Pons (tissue), 1 donor: ENCODE results near the gene RIN1.
"Not testable (repeated sequence)": the region's sequence is repeated elsewhere in the genome, so short reads cannot be mapped to it uniquely, and the experiment has no call there.

Experiments
- DNase-seq: peaks from one replicate; pipeline ENCODE4 v3.0.0-alpha.2; 2016; ENCODE audit warnings: low spot score

RIN1 gene

DNA sequence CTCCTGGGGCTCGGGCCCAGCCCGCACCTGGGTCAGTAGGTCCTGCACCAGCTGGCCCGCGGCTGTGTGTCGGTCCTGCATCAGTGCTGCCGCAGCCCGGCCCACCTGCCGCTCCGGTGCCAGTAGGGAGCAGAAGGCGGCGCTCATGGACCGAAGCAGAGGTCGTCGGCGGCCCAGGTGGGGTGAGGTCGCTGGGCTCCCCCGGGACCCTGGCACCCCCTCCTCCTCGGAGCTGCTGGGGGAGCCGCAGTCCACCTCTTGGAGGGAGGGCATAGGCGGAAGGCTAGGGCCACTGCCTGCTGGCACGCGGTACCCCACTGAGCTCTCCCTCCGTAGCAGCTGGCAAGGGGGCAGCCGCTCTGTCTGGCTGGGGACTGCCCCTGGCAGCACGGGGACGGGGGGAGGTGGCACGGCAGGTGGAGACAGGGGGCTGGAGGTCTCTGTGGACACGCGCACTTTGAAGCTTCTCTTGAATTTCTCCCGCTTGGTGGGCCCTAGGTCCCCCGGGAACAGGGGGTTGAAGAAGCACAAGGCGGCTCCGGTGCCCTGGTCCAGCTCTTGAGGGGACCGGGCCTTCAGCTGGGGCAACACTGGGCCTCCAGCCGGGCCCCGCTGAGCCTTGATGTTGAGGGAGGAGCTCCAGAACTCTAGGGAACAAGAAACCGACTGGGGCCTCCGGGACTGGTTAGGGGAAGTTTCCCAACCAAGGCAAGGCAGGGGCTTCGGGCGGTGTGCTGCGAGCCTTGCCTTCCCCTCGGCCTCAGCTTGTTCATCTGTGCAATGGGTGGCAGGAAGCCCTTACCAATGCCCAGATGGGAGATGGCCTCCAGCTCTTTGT is 1.4 kb downstream of the RIN1 start:
- no peak for DNase-seq

DNA sequence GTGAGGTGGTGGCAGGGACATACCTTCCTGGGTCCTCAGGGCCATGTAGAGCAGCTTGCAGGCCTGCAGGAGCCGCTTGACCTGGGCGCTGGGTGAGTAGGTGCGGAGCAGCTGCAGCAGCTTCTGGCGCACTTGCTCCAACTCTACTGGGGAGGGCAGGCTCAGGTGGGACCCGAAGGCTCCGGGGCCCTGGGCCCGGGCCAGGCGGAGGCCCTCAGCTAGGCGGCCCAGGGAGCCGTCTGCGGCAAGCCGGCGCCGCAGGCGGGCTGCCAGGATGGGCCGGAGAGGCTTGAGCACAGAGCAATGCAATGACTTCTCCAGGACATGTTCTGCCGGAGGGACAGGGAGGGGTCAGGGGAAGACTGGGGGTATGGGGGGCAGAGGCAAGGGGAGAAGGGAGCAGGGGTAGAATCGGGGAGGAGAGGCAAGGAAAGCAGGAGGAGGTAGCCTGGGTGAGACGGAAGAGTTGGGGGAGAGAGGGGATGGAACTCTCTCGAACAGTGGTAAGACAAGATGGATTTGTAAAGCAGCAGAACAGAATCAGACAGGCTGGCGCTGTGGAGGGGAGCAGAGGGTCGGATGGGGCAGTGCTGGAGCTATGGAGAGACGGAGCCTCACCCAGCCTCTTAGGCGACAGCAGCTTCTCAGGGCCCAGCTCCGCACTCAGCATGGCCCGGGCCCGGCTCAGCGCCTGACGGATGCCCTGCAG is 2.2 kb downstream of the RIN1 start:
- DNase-seq, result no peak

DNA sequence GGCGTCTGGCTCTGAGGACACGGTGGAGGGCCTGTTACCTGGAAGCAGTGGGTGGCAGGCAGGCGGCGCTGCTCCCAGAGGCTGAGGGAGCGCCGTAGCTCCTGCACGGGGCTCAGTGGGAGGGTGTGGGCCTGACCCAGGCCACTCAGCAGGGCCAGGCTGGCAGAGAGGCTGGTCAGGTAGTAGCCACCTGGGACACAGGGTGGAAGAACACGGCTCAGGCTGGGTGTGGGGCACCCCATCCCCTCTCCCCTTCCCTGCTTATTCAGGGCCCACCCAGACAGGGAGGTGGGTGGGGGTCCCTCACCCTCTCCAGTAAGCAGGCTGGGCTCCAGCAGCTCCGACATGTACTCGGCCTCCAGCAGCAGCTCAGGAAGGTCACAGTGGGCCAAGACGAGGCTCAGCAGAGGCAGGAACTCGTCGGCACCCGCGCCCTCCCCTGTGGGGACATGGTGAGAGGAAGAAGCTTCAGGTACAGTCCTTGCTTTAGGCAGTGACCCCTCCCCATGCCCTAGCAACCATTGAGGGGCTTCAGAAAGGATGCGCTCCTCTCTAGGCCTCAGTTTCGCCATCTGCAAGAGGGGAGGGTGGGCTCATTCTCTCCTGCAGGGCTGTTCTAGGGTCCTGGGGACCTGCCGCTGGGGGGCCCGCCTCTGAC is 2.9 kb downstream of the RIN1 start:
- DNase-seq, result no peak

DNA sequence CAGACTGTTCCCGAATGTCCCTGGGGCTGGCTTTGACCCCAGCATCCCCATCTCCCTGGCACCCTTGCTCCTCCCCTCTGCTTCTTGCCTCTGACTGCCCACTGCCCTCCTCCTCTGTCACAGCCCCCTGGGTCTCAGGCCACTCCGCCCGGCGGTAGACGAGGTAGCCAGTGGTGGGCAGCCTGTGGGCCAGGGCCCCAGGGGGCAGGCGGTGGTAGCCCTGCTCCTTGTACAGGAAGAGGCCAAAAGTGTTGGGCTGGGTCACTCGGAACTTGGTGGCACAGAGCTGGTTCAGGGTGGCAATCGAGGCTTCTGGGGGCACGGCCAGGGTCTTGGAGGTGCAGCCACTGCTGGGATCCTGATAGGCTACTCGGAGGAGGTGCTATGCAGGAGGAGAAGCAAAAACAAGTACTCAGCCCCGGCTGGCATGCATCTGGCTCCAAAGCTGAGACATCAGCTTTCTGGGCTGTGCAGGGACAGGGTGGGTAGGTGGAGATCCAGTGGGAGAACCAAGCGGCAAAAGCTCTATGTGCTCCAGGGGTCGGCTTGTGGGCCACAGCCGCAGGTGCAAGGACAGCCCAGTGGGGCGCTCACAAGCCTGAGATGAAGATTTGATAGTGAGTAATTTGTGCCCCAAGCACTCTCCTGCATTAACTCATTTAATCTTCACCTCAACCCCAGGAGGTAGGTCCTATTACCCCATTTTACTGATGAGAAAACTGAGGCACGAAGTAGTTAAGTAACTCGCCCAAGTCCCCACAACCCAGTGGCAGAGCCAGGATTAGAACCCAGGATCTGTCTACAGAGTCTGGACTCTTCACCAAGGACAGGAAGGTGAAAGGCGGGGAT is 3.6 kb downstream of the RIN1 start:
- no peak for DNase-seq

DNA sequence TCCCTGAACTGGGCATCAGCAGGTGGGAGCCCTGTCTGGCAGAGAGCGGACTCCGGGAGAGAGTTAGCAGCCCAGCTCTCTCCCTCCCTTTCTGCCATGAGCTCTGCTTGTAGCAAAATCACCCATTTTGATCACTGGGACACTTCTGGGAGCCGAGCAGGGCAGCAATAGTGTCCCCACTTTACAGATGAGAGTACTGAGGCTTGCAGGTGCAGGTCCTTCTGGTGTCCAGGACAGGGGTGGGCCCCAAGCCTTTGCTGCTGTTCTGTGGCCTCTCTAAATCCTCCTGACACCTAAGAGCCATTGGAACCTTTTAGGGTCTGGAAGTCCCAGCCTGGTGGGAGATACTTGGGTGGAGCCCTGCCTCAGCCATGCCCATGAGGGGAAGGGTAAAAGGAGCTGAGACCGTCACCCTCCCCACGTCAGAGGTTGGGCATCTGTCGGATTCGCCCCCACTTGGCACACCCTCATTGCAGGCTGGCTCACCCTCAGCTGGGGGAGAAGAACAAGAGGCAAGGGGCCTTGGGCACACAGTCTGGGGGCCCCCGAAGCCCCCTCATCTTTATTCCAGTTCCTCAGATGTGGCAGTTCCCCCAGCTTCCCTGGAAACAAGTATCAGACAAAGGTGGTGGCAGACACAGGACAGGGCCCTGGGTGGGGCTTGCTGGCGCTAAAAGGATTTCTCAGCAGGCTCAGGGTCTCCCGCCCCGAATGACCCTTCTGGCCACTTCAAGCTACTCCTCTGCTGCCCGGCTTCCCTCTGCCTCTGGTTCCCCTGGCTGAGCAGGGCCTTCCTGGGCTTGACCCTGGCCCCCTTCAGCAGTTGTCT is 4.5 kb downstream of the RIN1 start:
- no peak for DNase-seq

DNA sequence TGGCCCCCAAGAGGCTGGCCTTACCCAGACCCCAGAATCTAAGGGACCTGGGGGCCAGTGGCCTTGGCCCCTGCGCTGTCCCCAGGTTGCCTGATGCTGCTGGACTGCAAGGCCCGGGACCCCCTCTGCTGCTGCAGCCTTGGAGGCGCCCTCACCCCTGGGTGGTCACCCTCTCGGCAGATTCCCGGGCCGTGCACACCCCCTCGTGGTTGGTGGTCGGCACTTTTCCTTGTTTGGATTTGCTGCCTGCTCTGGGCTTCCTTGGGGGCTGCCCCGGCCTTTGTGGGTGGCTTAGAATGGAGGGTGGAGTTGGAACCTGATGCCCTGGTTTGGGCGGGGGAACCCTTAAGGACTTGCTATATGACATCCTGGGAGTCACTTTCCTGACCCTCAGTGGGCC is 5.3 kb downstream of the RIN1 start:
- no peak for DNase-seq

DNA sequence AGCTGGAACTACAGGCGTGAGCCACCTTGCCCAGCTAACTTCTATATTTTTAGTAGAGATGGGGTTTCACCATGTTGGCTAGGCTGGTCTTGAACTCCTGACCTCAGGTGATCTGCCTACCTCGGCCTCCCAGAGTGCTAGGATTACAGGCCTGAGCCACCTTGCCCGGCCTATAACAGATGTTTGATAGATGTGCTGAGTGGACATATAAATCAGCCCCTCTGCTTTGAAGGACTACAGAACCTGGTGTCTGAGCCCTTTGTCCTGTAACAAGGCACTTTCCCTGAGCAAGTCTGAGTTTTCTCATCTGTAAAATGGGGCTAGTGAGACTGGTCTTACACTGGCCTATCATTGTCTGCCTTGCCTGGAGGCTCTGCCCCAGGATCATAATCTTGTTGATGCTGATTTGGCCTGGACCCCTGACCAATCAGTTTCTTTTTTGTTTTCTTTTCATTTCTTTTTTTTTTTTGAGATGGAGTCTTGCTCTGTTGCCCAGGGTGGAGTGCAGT is 7.0 kb downstream of the RIN1 start:
- no peak for DNase-seq

DNA sequence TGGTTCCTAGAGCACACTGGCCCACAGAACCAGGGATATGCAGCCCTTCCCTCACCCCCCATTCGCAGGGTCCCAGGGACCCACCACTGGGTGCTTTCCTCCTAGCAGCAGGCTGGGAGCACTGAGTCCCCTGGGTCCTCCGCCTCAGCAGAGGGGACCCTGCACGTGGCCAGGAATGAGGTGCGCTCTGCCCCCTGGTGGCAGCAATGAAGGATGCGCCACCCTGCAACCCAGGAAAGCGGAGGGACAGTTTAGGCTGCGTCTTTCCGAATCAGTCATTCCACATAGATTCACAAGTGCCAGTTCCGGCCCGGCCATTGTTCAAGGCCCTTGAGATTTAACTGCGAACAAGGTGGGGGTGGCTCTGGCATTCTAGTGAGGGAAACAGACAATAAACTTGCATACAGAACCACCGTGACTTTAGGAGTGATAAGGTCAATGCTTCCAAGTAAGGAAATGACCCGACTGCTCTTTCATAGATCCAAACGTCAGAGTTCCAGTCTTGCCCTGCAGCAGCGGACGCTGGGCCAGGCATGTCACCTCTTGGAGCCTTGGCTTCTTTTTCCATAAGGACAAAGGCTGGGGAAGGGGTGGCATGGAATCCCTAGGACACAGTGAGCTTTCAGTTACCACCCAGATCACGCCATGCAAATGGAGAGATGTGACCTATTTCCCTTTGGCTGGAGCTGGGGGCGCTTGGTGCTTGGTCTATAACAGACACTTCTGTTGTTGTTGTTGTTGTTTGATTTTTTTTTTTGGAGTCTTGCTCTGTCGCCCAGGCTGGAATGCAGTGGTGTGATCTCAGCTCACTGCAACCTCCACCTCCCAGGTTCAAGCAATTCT is 7.7 kb downstream of the RIN1 start:
- DNase-seq, result peak; percentile 50

DNA sequence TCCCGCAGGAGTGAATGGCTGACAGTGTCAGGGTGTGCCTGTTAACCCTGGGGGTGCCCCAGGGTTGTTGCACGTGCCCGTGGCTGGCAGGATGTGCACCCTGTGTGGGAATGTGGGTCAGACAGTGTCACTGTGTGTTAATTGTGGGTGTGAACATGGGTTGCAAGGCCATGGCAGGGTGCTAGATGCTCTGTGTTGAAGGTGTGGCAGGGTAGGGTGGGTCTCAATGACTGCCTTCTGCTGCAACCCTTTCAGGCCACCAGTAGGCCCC is 8.3 kb downstream of the RIN1 start:
- no peak for DNase-seq

DNA sequence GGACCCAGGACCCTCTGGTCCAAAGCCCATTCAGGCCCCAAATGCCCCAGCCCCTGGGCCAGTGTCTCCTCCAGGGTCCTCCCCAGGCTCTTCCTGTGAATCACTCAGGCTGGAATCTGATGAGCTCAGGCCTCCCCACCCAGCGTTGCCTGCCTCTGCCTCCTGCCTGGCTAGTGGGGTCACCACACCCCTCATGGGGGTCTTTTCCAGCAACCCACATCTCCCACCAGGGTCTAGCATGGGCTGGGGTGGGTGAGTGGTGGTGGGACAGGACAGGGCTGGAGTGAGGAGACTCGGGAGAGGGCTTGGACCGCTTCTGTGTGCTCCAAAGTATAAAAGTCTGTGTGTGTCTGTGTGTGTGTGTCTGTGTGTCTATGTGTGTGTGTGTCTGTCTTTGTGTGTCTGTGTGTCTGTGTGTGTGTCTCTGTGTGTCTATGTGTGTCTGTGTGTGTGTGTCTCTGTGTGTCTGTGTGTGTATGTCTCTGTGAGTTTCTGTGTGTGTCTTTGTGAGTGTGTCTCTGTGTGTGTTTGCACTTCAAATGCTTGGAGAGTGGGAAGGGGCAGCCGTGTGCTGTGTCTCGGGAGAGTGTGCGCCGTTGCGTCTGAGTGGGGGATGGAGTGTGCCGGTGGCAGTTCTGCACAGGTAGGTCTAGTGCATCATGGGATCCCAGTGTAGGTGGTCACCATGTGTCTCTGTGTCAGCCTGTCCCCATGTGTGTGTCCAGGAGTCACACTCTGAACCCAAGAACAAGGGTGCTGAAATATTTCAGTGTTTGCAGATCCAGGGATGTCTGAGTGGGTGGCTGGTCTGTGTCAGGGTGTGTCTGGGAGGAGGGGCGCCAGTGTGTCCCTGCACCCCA is 8.8 kb downstream of the RIN1 start:
- no peak for DNase-seq

DNA sequence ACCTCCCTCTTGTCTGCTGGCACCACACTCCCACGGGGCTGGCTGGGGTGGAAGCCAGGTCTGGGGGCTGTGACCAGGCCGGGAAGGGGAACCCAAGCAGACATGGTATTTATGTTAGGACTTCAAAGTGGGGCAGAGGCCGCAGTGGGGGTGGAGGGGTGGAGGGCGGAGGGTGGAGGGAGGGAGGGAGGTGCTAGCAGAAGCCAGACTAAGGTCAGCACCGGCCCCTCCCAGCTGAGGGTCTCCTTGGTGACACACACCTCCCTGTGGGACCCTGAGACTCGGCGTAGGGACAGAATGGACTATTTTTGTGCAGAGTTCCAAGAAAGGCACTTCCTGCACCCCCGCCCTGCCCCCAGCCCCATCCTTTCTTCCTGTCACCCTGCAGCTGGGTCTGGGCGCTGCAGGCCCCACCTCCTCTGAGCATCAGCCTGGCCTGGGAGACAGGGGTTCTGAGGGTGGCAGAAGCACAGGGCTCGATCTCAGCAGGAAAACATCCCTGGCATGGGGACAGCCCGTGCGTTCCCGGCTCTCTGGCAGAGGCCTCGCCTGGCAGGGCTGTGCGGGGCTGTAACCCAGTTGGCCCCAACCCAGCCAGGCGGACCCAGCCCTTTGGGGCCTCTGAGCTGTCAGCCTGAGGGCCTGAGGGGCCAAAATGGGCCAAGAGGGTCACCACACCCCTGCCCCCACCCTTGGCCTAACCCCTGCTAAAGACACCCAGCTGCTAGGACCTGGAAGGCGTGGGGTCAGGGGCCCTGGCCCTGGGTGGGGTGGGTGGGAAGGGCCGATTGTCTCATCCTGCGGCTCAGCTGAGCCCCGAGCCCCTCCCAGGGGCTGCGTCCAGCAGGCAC is 9.7 kb downstream of the RIN1 start:
- DNase-seq, result no peak

DNA sequence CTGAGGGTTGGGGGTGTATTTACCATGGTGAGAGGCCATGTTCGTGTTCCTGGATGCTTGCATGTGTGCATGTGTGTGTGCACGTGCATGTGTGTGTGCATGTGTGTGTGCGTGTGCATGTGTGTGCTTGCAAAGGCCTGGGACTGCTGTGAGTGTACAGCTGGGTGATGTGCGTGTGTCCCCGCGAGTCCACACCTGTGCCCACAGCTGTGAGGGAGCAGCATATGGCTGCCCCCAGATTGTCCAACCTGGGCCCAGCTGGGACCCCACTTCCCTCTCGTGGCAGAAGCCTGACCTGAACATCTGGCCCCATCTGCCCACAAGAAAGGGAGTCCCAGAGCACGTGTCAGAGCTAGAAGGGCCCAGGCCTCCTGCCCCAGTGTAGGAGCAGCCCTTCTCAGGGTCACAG is 11.0 kb downstream of the RIN1 start:
- no peak for DNase-seq

DNA sequence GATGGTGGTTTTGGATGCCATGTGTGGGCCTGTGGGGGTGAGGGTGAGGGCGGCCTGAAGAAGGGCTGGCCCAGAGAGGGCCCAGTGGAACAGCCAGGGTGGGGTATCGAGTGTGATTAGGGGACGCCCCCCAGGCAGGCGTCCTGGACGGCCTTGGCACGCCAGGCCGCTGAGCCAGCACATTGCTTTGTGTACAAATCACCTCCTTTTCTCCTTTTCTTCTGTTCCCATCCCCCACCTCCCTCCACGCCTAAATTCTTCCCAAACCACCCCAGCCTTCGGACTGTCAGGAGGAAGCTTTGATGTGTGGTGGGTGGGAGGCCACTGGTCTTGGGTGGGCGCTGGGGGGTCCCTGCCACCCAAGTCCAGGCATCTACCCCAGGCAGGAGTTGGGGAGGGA is 11.6 kb downstream of the RIN1 start:
- DNase-seq, result no peak

DNA sequence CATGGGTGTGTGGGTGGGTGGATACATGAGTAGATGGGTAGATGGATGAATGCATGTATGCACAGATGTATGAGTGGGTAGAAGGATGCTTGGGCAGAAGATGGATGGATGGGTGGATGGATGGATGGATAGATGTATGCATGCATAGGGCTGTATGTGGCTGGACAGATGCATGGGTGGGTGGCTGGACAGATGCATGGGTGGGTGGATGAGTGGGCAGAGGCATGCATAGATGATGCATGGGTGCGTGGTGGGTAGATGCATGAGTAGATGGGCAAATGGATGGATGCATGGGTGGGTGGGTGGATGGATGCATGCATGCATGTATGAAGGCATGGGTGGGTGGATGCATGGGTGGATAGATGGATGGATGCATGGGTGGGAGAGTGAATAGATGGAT is 12.6 kb downstream of the RIN1 start:
- DNase-seq, result no peak

DNA sequence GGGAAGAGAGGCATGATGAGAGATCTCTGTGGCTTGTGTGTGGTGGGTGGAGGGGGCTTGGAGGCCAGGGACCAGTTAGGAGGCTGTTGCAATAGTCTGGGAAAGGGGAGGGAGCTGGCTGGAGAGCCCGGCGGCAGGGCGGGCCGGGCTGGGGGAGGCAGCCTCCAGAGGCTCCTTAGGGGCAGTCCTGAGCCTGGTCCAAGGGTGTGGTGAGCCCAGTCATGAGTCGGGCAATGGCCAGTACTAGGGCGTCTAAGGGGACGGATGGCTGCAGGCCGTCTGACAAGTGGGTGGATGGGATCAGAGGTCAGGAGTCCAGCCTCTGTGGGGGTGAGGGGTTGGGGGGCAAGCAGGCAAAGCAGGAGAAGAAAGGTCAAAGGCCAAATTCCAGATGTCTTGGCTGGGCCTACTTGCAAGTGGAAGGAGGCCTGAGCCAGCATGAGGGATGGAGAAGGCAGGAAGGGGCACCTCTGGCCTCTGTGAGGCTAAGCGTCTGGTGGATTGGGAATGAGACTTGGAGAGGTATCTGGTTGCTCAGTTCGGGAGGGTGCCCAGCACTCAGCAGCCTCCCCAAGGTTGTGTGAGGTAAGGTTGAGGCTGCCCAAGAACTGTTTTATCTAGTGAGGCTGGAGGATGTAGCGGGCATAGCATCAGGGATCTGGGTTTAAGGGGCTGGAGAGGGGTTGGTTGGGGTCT is 13.4 kb downstream of the RIN1 start:
- DNase-seq, result no peak

DNA sequence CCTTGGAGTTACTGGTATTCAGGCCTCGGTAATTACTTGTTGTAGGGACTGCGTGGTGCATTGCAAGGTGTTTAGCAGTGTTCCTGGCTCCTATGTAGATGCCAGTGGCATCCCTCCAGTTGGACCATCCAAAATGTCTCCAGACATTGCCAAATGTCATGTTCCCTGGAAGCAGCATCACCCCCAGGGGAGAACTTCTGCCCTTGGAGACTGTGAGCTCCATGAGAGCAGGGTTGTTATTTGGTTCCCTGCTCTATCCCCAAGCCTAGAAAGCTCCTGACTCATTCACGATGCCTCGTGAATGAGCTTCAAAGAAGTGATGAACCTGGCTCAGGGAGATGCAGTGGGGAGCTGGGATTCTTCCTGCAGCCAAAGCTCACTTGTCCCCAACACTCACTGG is 14.6 kb downstream of the RIN1 start:
- DNase-seq, result no peak

DNA sequence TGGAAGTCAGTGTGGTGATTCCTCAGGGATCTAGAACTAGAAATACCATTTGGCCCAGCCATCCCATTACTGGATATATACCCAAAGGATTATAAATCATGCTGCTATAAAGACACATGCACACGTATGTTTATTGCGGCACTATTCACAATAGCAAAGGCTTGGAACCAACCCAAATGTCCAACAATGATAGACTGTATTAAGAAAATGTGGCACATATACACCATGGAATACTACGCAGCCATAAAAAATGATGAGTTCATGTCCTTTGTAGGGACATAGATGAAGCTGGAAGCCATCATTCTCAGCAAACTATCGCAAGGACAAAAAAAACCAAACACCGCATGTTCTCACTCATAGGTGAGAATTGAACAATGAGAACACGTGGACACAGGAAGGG is 15.5 kb downstream of the RIN1 start:
- DNase-seq, result not testable (repeated sequence)

DNA sequence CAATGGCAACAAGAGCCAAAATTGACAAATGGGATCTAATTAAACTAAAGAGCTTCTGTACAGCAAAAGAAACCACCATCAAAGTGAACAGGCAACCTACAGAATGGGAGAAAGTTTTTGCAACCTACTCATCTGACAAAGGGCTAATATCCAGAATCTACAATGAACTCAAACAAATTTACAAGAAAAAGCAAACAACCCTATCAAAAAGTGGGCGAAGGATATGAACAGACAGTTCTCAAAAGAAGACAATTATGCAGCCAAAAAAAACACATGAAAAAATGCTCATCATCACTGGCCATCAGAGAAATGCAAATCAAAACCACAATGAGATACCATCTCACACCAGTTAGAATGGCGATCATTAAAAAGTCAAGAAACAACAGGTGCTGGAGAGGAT is 15.9 kb downstream of the RIN1 start:
- not testable (repeated sequence) for DNase-seq
